Vagina (tissue), 2 donors: Measurements from ENCODE around the gene TRAF6. TPM values are rescaled to one million over a fixed set of nuclear protein-coding genes. Genes with fewer than 3 reads are reported as not detected.
A peak's percentile ranks its signal among the peaks of the same experiment; 100 is the strongest.

Source experiments
- DNase-seq, 2 donors: peaks; one replicate each; pipeline ENCODE4 v3.0.0-alpha.2; 2017; ENCODE audit errors: extremely low spot score in 2 of 2
- H3K27ac ChIP-seq: fragments of 200-600 bp; sonication (generic); one replicate; pipeline ENCODE4 v1.5.1; 2019
- H3K27me3 ChIP-seq: fragments of 200-600 bp; sonication (generic); one replicate; pipeline ENCODE4 v1.5.1; 2019
- H3K36me3 ChIP-seq, 2 donors: fragments of 200-600 bp; sonication (generic); one replicate each; pipeline ENCODE4 v1.5.1; 2017 to 2019
- H3K4me1 ChIP-seq: fragments of 200-600 bp; sonication (generic); one replicate; pipeline ENCODE4 v1.5.1; 2019
- H3K4me3 ChIP-seq, 2 donors: fragments of 200-600 bp; sonication (generic); 1 replicate in 1 of 2; 2 replicates in 1 of 2; pipeline ENCODE4 v1.5.1; 2016 to 2019
- H3K9me3 ChIP-seq: fragments of 200-600 bp; sonication (generic); one replicate; pipeline ENCODE4 v1.5.1; 2019
- POLR2A ChIP-seq, 2 donors: fragments of 450-650 bp; IDR thresholded peaks; one replicate each; pipeline ENCODE4 v1.6.1; 2017; ENCODE audit warnings: antibody characterized with exemption in 2 of 2, mild to moderate bottlenecking in 2 of 2, moderate library complexity in 2 of 2
- POLR2AphosphoS5 ChIP-seq, 2 donors: sonication (generic); formaldehyde crosslinking; IDR thresholded peaks; one replicate each; pipeline ENCODE4 v1.9.0; 2017; ENCODE audit warnings: antibody characterized with exemption in 2 of 2, mild to moderate bottlenecking in 2 of 2, low read depth in 1 of 2; ENCODE audit not compliant: insufficient read depth in 1 of 2
- intact Hi-C: fragments of 100-400 bp; cut with DNase I; formaldehyde crosslinking; loops from one replicate; pipeline ENCODE4 v1.15.1; 2023
- total RNA-seq: library from RNA; depleted of rRNA; stranded (reverse); fragments of >200 nt; gene quantifications from one replicate; pipeline ENCODE4 v1.2.3, GENCODE V29; 2016
- TF ChIP-seq, protein P1 (sequence below), 3 experiments: fragments of 450-650 bp in 2 of 3; fragments of 200-600 bp in 1 of 3; sonication (generic) in 1 of 3; IDR thresholded peaks; one replicate each; pipeline ENCODE4 v1.5.1; 2017 to 2019; ENCODE audit warnings: antibody characterized with exemption in 3 of 3, mild to moderate bottlenecking in 2 of 3, moderate library complexity in 2 of 3

Gene TRAF6
- total RNA-seq, 1 donor from 2014 or later: 10.6 TPM

- no peaks in the 10 kb centered on the region for H3K36me3 ChIP-seq
- H3K4me1 ChIP-seq: peaks cover 41% of the 10 kb centered on the region
- TF ChIP-seq POLR2AphosphoS5 (IDR thresholded peaks at IDR 0.05; ENCODE audit: insufficient read depth in 1 of 2, low read depth in 1 of 2) (no peak), POLR2A (IDR thresholded peaks at IDR 0.05) (no peak)
- H3K27me3 ChIP-seq: no peaks in the 10 kb centered on the region
- no peak overlapping the region for H3K27ac ChIP-seq
- no peak for DNase-seq
- peak overlapping the region in 1 of 2 donors; percentile 83 for H3K4me3 ChIP-seq
- intact Hi-C loops: no loop called here
- no peaks in the 10 kb centered on the region for H3K9me3 ChIP-seq
Measured at GRCh38 chr11:36507824-36508489, 2.1 kb downstream of the TRAF6 start.

DNA sequence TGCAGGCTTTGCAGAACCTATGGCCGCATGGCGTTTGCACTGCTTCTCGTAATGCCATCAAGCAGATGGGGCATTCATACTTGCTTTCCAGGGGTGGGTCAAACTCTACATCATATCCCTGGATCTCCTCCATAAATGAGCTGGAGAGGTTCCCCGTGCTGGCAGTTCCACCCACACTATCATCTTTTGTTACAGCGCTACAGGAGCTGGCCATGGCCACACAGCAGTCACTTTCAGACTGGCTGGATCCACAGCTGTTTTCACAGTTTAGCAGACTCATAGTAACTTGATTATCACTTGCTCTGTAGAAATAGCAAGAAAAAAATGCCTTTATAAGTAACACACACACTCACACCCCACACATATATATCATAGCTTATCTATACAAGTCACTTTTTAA is 8.8 kb downstream of the TRAF6 start:
- intact Hi-C loops: no loop called here
- Histone ChIP-seq H3K9me3 (no peaks in the 10 kb centered on the region), H3K4me1 (peaks cover 45% of the 10 kb centered on the region), H3K36me3 (peaks cover 0 to 35% of the 10 kb centered on the region in 2 donors), H3K4me3 (no peak overlapping the region), H3K27ac (no peak overlapping the region), H3K27me3 (no peaks in the 10 kb centered on the region)
- no peak for DNase-seq
- TF ChIP-seq, protein P1, sequence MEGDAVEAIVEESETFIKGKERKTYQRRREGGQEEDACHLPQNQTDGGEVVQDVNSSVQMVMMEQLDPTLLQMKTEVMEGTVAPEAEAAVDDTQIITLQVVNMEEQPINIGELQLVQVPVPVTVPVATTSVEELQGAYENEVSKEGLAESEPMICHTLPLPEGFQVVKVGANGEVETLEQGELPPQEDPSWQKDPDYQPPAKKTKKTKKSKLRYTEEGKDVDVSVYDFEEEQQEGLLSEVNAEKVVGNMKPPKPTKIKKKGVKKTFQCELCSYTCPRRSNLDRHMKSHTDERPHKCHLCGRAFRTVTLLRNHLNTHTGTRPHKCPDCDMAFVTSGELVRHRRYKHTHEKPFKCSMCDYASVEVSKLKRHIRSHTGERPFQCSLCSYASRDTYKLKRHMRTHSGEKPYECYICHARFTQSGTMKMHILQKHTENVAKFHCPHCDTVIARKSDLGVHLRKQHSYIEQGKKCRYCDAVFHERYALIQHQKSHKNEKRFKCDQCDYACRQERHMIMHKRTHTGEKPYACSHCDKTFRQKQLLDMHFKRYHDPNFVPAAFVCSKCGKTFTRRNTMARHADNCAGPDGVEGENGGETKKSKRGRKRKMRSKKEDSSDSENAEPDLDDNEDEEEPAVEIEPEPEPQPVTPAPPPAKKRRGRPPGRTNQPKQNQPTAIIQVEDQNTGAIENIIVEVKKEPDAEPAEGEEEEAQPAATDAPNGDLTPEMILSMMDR (IDR thresholded peaks at IDR 0.05): no peak
- TF ChIP-seq POLR2AphosphoS5 (IDR thresholded peaks at IDR 0.05; ENCODE audit: insufficient read depth in 1 of 2, low read depth in 1 of 2): no peak
- TF ChIP-seq POLR2A (IDR thresholded peaks at IDR 0.05): no peak

DNA sequence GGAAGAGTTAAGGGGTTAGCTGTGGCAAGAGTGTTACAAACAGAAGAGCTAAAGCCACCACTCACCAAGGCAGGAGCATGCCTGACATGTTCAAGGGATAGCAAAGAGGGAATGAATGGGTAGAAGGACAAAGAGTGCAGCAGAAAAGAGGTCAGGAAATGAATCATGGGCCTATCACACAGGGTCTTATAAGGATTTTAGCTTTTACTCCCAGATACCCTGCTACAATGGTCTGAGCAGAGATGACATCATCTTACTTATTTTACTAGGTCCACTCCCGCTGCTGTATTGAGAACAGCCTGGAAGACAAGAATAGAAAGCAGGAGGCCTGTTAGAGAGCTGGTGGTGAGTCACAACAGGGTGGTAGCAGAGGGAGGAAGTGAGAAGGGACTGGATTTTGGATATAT is 9.8 kb downstream of the TRAF6 start:
- Histone ChIP-seq H3K27ac (no peak overlapping the region), H3K4me3 (no peak overlapping the region), H3K27me3 (no peaks in the 10 kb centered on the region), H3K4me1 (peaks cover 36% of the 10 kb centered on the region), H3K9me3 (no peaks in the 10 kb centered on the region), H3K36me3 (peaks cover 0 to 44% of the 10 kb centered on the region in 2 donors)
- intact Hi-C loops: no loop called here
- DNase-seq: no peak
- no peak for TF ChIP-seq POLR2A (IDR thresholded peaks at IDR 0.05)
- no peak for TF ChIP-seq POLR2AphosphoS5 (IDR thresholded peaks at IDR 0.05; ENCODE audit: insufficient read depth in 1 of 2, low read depth in 1 of 2)

- no peak overlapping the region for H3K4me3 ChIP-seq
- H3K4me1 ChIP-seq: peaks cover 31% of the 10 kb centered on the region
- peaks cover 0 to 50% of the 10 kb centered on the region in 2 donors for H3K36me3 ChIP-seq
- intact Hi-C loops: no loop called here
- DNase-seq: no peak
- TF ChIP-seq POLR2AphosphoS5 (IDR thresholded peaks at IDR 0.05; ENCODE audit: insufficient read depth in 1 of 2, low read depth in 1 of 2): no peak
- TF ChIP-seq, protein P1 (IDR thresholded peaks at IDR 0.05): no peak
- TF ChIP-seq POLR2A (IDR thresholded peaks at IDR 0.05): no peak
- no peaks in the 10 kb centered on the region for H3K9me3 ChIP-seq
- H3K27ac ChIP-seq: no peak overlapping the region
- H3K27me3 ChIP-seq: no peaks in the 10 kb centered on the region
Measured at GRCh38 chr11:36499315-36499714, 10.8 kb downstream of the TRAF6 start.

DNA sequence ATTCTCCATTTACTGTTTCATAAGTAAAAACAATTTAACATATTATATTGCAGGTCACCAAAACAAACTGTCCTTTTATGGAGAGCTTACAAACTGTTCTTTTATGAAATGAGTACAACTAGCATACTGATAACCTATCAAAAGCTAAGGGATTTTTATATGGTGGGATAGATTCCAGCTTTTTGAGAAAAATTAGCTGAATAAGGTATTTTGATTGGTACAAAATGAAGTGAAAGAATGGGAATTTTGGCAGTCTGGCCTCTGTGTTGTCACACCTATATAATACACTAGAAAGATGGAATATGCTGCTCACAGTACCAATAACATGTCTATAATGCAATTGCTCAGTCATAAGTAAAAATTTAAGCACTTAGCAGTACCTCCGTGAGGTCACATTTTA is 11.4 kb downstream of the TRAF6 start:
- H3K36me3 ChIP-seq: peaks cover 0 to 52% of the 10 kb centered on the region in 2 donors
- H3K27me3 ChIP-seq: no peaks in the 10 kb centered on the region
- no peaks in the 10 kb centered on the region for H3K9me3 ChIP-seq
- no peak for DNase-seq
- TF ChIP-seq POLR2A (IDR thresholded peaks at IDR 0.05): no peak
- TF ChIP-seq, protein P1 (IDR thresholded peaks at IDR 0.05): no peak
- TF ChIP-seq POLR2AphosphoS5 (IDR thresholded peaks at IDR 0.05; ENCODE audit: insufficient read depth in 1 of 2, low read depth in 1 of 2): no peak
- peaks cover 31% of the 10 kb centered on the region for H3K4me1 ChIP-seq
- H3K4me3 ChIP-seq: no peak overlapping the region
- intact Hi-C loops: no loop called here
- H3K27ac ChIP-seq: no peak overlapping the region

DNA sequence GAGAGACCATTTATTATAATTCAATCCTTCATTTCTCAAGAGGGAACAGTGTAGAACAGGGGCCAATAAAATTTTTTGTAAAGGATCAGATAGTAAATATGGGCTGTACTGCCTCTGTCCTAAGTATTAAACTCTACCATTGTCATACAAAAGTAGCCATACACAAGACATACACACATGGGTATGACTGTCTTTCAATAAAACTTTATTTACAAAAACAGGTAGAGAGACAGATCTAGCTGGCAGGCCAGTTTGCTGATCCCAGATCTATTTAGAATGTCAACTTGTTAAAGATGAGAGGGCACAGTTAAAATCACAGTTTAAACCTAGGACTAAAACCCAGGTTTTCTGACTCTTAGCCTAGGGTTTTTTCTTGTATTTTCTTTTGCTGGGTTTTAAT is 16.7 kb downstream of the TRAF6 start:
- no peak overlapping the region for H3K27ac ChIP-seq

More for the DNA sequence above, 16.7 kb downstream of the TRAF6 start:
- DNase-seq: no peak
- no peak for TF ChIP-seq POLR2A (IDR thresholded peaks at IDR 0.05)
- TF ChIP-seq POLR2AphosphoS5 (IDR thresholded peaks at IDR 0.05; ENCODE audit: insufficient read depth in 1 of 2, low read depth in 1 of 2): no peak
- TF ChIP-seq, protein P1 (IDR thresholded peaks at IDR 0.05): no peak
- no peaks in the 10 kb centered on the region for H3K4me1 ChIP-seq
- H3K36me3 ChIP-seq: peaks cover 4 to 68% of the 10 kb centered on the region in 2 donors
- intact Hi-C loops: no loop called here
- H3K4me3 ChIP-seq: no peak overlapping the region
- no peaks in the 10 kb centered on the region for H3K27me3 ChIP-seq
- no peaks in the 10 kb centered on the region for H3K9me3 ChIP-seq
